OCI-LY3 (cell line): ENCODE results near the gene CDH23.

ENCODE experiments used
- EZH2phosphoT487 ChIP-seq: fragments of 200-600 bp; shearing (Covaris generic); IDR thresholded peaks from 2 replicates; pipeline ENCODE4 v1.6.1; 2018; ENCODE audit warnings: antibody characterized with exemption, mixed run types, low read depth
- TF ChIP-seq, protein P1 (sequence below): fragments of 200-600, 300-600 bp; sonication (generic); IDR thresholded peaks from 2 replicates; pipeline ENCODE4 v1.5.1; 2014; ENCODE audit warnings: antibody characterized with exemption, low read length, low read depth

DNA sequence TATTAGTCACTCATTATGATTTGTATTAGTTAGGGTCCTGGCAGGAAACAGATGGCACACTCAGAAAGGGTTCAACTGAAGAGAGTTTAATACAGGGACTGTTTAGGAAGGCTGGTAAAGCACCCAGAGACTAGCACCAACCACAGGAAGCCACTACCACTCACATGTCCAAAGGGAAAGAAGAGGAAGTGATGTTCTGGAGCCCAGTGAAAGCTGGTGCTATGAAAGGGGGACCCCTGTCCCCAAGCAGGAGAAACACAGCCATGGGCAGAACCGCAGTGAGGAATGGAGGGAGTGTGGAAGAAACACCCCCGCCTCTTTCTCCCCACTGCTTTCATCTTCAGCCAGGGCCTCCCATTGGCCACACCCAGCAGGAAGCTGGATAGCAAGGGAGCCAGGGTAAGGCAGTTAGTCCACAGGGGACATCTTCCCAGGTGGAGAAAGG is 379.8 kb downstream of the CDH23 start:
- TF ChIP-seq, protein P1, sequence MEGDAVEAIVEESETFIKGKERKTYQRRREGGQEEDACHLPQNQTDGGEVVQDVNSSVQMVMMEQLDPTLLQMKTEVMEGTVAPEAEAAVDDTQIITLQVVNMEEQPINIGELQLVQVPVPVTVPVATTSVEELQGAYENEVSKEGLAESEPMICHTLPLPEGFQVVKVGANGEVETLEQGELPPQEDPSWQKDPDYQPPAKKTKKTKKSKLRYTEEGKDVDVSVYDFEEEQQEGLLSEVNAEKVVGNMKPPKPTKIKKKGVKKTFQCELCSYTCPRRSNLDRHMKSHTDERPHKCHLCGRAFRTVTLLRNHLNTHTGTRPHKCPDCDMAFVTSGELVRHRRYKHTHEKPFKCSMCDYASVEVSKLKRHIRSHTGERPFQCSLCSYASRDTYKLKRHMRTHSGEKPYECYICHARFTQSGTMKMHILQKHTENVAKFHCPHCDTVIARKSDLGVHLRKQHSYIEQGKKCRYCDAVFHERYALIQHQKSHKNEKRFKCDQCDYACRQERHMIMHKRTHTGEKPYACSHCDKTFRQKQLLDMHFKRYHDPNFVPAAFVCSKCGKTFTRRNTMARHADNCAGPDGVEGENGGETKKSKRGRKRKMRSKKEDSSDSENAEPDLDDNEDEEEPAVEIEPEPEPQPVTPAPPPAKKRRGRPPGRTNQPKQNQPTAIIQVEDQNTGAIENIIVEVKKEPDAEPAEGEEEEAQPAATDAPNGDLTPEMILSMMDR: no peak
- TF ChIP-seq EZH2phosphoT487: no peak
